IMR-90 (cell line): ENCODE results near the gene DAGLA. TPM values are rescaled to one million over a fixed set of nuclear protein-coding genes. Genes with fewer than 3 reads are reported as not detected.
A peak's percentile ranks its signal among the peaks of the same experiment; 100 is the strongest.

Source experiments
- ATAC-seq: fragments of 200-7000 bp; cut with Tn5 transposase; 2 replicates; pipeline ENCODE4 v1.9.1; 2020; ENCODE audit warnings: low read depth, mild to moderate bottlenecking, moderate library complexity
- BruUV-seq: library from RNA; stranded (reverse); fragments of 400-500 nt; replicated peaks from 2 replicates; lab custom pipeline; 2021; lab: Mats Ljungman, UMichigan
- CTCF ChIA-PET: fragments of 300-600 bp; formaldehyde crosslinking; extraction: SDS; loops from one replicate; lab custom pipeline; 2021; ENCODE audit warnings: antibody characterized with exemption; lab: Yijun Ruan, JAX
- POLR2A ChIA-PET: fragments of 300-600 bp; sonication (Branson Sonifier 250); formaldehyde crosslinking; loops from one replicate; lab custom pipeline; 2022; ENCODE audit warnings: antibody characterized with exemption; ENCODE audit not compliant: unreplicated experiment; lab: Charles Lee
- DNase-seq: peaks from one replicate; pipeline ENCODE4 v3.0.0; 2013
- H2AFZ ChIP-seq: replicated peaks from 2 replicates; pipeline ENCODE3; 2013; ENCODE audit warnings: low read length, mild to moderate bottlenecking; ENCODE audit not compliant: poor library complexity
- H2AK5ac ChIP-seq: 2 replicates; pipeline ENCODE4 v1.6.1; 2013; ENCODE audit warnings: low read depth, low read length, inconsistent platforms
- H2AK9ac ChIP-seq: replicated peaks from 2 replicates; pipeline ENCODE3; 2013; ENCODE audit warnings: mild to moderate bottlenecking, low read depth, low read length, moderate library complexity; ENCODE audit not compliant: poor library complexity
- H2BK120ac ChIP-seq: 2 replicates; pipeline ENCODE4 v1.6.1; 2013; ENCODE audit warnings: low read depth, low read length, inconsistent platforms
- H2BK15ac ChIP-seq: 3 replicates; pipeline ENCODE4 v1.6.1; 2013; ENCODE audit warnings: low read depth, low read length, inconsistent platforms
- H2BK20ac ChIP-seq: 2 replicates; pipeline ENCODE4 v1.6.1; 2013; ENCODE audit warnings: low read depth, mild to moderate bottlenecking, inconsistent platforms, low read length, moderate library complexity
- H2BK5ac ChIP-seq: 2 replicates; pipeline ENCODE4 v1.6.1; 2013; ENCODE audit warnings: mild to moderate bottlenecking, low read depth, low read length, inconsistent platforms; ENCODE audit not compliant: poor library complexity, severe bottlenecking
- H3K14ac ChIP-seq: replicated peaks from 2 replicates; pipeline ENCODE4 v1.6.1; 2013; ENCODE audit warnings: low read depth, low read length, inconsistent platforms
- H3K18ac ChIP-seq: 2 replicates; pipeline ENCODE4 v1.6.1; 2013; ENCODE audit warnings: low read depth, low read length, control low read depth
- H3K23ac ChIP-seq: 2 replicates; pipeline ENCODE4 v1.6.1; 2013; ENCODE audit warnings: low read depth, low read length, inconsistent platforms
- H3K27ac ChIP-seq: 2 replicates; pipeline ENCODE4 v1.5.1; 2013; ENCODE audit warnings: mild to moderate bottlenecking, control low read depth, low read length; ENCODE audit not compliant: insufficient read depth
- H3K27me3 ChIP-seq: 2 replicates; pipeline ENCODE4 v1.6.1; 2013; ENCODE audit warnings: low read length; ENCODE audit not compliant: control insufficient read depth, insufficient read depth
- H3K36me3 ChIP-seq: 2 replicates; pipeline ENCODE4 v1.6.1; 2013; ENCODE audit warnings: low read length, mixed read lengths; ENCODE audit not compliant: control insufficient read depth, insufficient read depth
- H3K4ac ChIP-seq: 2 replicates; pipeline ENCODE4 v1.6.1; 2013; ENCODE audit warnings: low read depth, low read length, inconsistent platforms
- H3K4me1 ChIP-seq: 2 replicates; pipeline ENCODE4 v1.6.1; 2013; ENCODE audit warnings: low read length, mixed read lengths; ENCODE audit not compliant: control insufficient read depth, insufficient read depth
- H3K4me2 ChIP-seq: 2 replicates; pipeline ENCODE4 v1.6.1; 2013; ENCODE audit warnings: low read depth, mild to moderate bottlenecking, control low read depth, low read length, moderate library complexity
- H3K4me3 ChIP-seq: 2 replicates; pipeline ENCODE4 v1.5.1; 2013; ENCODE audit warnings: low read depth, mild to moderate bottlenecking, control low read depth, low read length, moderate library complexity; ENCODE audit not compliant: insufficient read depth
- H3K56ac ChIP-seq: 2 replicates; pipeline ENCODE4 v1.6.1; 2013; ENCODE audit warnings: low read length, inconsistent platforms; ENCODE audit not compliant: insufficient read depth; ENCODE audit errors: extremely low read depth
- H3K79me1 ChIP-seq, 2 experiments: 2 replicates each; pipeline ENCODE4 v1.6.1; 2013; ENCODE audit warnings: low read length in 2 of 2, inconsistent platforms in 1 of 2, low read depth in 1 of 2
- H3K9ac ChIP-seq: 2 replicates; pipeline ENCODE4 v1.6.1; 2013; ENCODE audit warnings: low read depth, low read length, control low read depth
- H3K9me1 ChIP-seq: 2 replicates; pipeline ENCODE4 v1.6.1; 2013; ENCODE audit warnings: low read length, inconsistent platforms; ENCODE audit not compliant: insufficient read depth
- H3K9me3 ChIP-seq: 2 replicates; pipeline ENCODE4 v1.6.1; 2013; ENCODE audit warnings: low read length; ENCODE audit not compliant: control insufficient read depth, insufficient read depth
- H4K20me1 ChIP-seq: 2 replicates; pipeline ENCODE4 v1.6.1; 2013; ENCODE audit warnings: low read length, inconsistent platforms; ENCODE audit not compliant: insufficient read depth
- H4K5ac ChIP-seq: 2 replicates; pipeline ENCODE4 v1.6.1; 2013; ENCODE audit warnings: mild to moderate bottlenecking, low read depth, low read length, control low read depth
- H4K8ac ChIP-seq, 2 experiments: 2 replicates each; pipeline ENCODE4 v1.6.1; 2013; ENCODE audit warnings: low read depth in 2 of 2, low read length in 2 of 2, control low read depth in 1 of 2, inconsistent platforms in 1 of 2
- H4K91ac ChIP-seq: 2 replicates; pipeline ENCODE4 v1.6.1; 2013; ENCODE audit warnings: low read depth, low read length, inconsistent platforms; ENCODE audit not compliant: insufficient read depth
- BHLHE40 ChIP-seq: fragments of 150-350 bp; IDR thresholded peaks from 2 replicates; pipeline ENCODE4 v1.6.1; 2016; ENCODE audit warnings: mild to moderate bottlenecking, low read depth, low read length
- CEBPB ChIP-seq: IDR thresholded peaks from 2 replicates; pipeline ENCODE4 v1.6.1; 2012; ENCODE audit warnings: low read depth, low read length, improper control_type of control experiment
- CHD1 ChIP-seq: IDR thresholded peaks from 2 replicates; pipeline ENCODE4 v1.6.1; 2012; ENCODE audit warnings: low read depth, low read length, improper control_type of control experiment
- FOS ChIP-seq: fragments of 150-350 bp; IDR thresholded peaks from 2 replicates; pipeline ENCODE4 v1.6.1; 2016; ENCODE audit warnings: low read depth, low read length
- MAFK ChIP-seq: IDR thresholded peaks from 2 replicates; pipeline ENCODE4 v1.6.1; 2012; ENCODE audit warnings: low read depth, low read length, improper control_type of control experiment
- MAZ ChIP-seq: IDR thresholded peaks from 2 replicates; pipeline ENCODE4 v1.6.1; 2012; ENCODE audit warnings: low read depth, mild to moderate bottlenecking, low read length, improper control_type of control experiment, moderate library complexity, borderline replicate concordance
- MXI1 ChIP-seq: IDR thresholded peaks from 2 replicates; pipeline ENCODE4 v1.6.1; 2012; ENCODE audit warnings: low read depth, mild to moderate bottlenecking, low read length, moderate library complexity, borderline replicate concordance
- NFE2L2 ChIP-seq: fragments of 150-350 bp; IDR thresholded peaks from 2 replicates; pipeline ENCODE4 v1.6.1; 2016; ENCODE audit warnings: low read depth, mild to moderate bottlenecking, low read length
- POLR2A ChIP-seq: IDR thresholded peaks from 2 replicates; pipeline ENCODE4 v1.6.1; 2012; ENCODE audit warnings: mild to moderate bottlenecking, low read depth, low read length
- RAD21 ChIP-seq: IDR thresholded peaks from 2 replicates; pipeline ENCODE4 v1.6.1; 2012; ENCODE audit warnings: low read length, improper control_type of control experiment
- RCOR1 ChIP-seq: IDR thresholded peaks from 2 replicates; pipeline ENCODE4 v1.6.1; 2012; ENCODE audit warnings: mild to moderate bottlenecking, low read length, improper control_type of control experiment; ENCODE audit not compliant: insufficient replicate concordance
- RFX5 ChIP-seq: IDR thresholded peaks from 2 replicates; pipeline ENCODE4 v1.8.0; 2012; ENCODE audit warnings: low read depth, mild to moderate bottlenecking, low read length, moderate library complexity
- SMC3 ChIP-seq: fragments of 150-350 bp; IDR thresholded peaks from 2 replicates; pipeline ENCODE4 v1.6.1; 2016; ENCODE audit warnings: low read depth, mild to moderate bottlenecking, antibody characterized with exemption, low read length, moderate library complexity
- WGBS, 2 experiments: methylation state at CpG; one replicate each; pipeline versions ENCODE4 v1.1.5 to v1.1.7; 2013; ENCODE audit warnings: missing lambda C conversion rate in 2 of 2; ENCODE audit not compliant: insufficient read length in 1 of 2; ENCODE audit errors: extremely low coverage in 2 of 2; 5-methylcytosine and 5-hydroxymethylcytosine counted together
- dilution Hi-C: fragments of 300-500 bp; cut with HindIII; formaldehyde crosslinking; loops from one replicate; pipeline ENCODE4 v1.14.3; 2018; ENCODE audit warnings: low sequenced_read_pairs; ENCODE audit not compliant: unreplicated experiment
- in situ Hi-C: fragments of 300-500 bp; cut with MboI; formaldehyde crosslinking; loops from 3 replicates; pipeline ENCODE4 v1.14.3; 2019; ENCODE audit warnings: low sequenced_read_pairs, inconsistent platforms, mixed read lengths
- intact Hi-C: fragments of 100-400 bp; cut with micrococcal nuclease; formaldehyde crosslinking; loops from 2 replicates; pipeline ENCODE4 v1.10.0; 2022
- polyA plus RNA-seq, 3 experiments: library from polyadenylated mRNA; depleted of rRNA; stranded (reverse); fragments of >200 nt; gene quantifications; 2 replicates each; pipeline ENCODE4 v1.2.3, GENCODE V29; 2012; ENCODE audit warnings: low replicate concordance in 1 of 3
- total RNA-seq: library from RNA; depleted of rRNA; stranded (reverse); fragments of >200 nt; gene quantifications from 2 replicates; pipeline ENCODE4 v1.2.3, GENCODE V29; 2012
- TF ChIP-seq, protein P1 (sequence below): fragments of 150-350 bp; IDR thresholded peaks from 2 replicates; pipeline ENCODE4 v1.6.1; 2017; ENCODE audit warnings: mild to moderate bottlenecking, antibody characterized with exemption, low read length, low read depth
- TF ChIP-seq, protein P2 (sequence below): conservative IDR thresholded peaks from 2 replicates; pipeline ENCODE4 v1.5.1; 2012; ENCODE audit warnings: mild to moderate bottlenecking, low read depth, low read length, improper control_type of control experiment

Gene DAGLA
- total and polyA plus RNA-seq, 2 of the 4 experiments (the other 2 are of a cell fraction), result 0.90 to 3.8 TPM

DNA sequence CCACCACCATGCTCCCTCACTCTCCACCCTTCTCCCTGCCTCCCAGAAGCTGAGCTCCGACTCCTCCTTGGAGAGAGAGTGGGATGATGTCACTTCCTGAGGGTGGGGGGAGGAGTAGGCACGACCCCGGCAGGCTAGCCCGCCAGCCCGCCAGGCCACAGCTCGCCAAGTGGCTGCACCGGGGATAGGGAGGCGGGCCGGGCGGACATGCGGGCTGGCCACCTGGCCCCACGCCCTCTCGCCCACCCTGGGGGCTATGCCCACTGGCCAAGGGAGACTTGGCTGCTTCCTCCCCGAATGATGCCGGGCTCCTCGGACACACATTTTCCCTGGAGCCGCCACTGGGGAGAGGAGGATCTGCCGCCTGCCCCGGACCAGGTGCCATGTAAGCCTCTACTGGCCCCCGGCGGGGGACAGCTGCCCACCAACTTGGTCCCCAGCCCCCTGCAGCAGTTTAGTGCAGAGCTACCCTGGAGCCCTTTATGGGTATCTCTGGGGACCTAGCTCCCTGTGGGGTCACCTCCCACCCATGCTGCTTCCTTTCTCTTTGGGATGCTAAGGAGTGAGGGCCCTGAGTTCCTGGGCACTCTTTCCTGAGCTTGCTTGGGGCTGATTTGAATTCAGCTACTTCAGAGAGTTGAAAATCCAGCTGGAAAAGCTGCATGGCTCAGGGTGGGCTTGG lies 38.6 kb downstream of the DAGLA start:
- peaks cover 5% of the 10 kb centered on the region; the same call in 1 of the 2 replicates for H3K36me3 ChIP-seq
- POLR2A ChIA-PET, result no interaction called here
- CTCF ChIA-PET, result interaction anchor here (0.5 to 2.2 kb wide), 4 partner anchors 15 to 406 kb away, joined by 3 to 9 read pairs (median 3); no protein-coding TSS in a partner anchor
- peak overlapping the region; percentile 84 for H3K4me2 ChIP-seq
- dilution Hi-C loops (no loop called here), in situ Hi-C loops (no loop called here), intact Hi-C loops (no loop called here)
- H2AFZ ChIP-seq, result peak overlapping the region; percentile 98
- no peak overlapping the region for H2BK15ac ChIP-seq
- H3K27ac ChIP-seq, result peak overlapping the region; percentile 61
- H3K27me3 ChIP-seq, result peaks cover 19% of the 10 kb centered on the region; the same call in 1 of the 2 replicates
- DNase-seq, result peak; percentile 74
- H2AK9ac ChIP-seq, result peak overlapping the region; percentile 80
- peak overlapping the region; percentile 67 for H3K14ac ChIP-seq
- no TSS peak for BruUV-seq
- peak overlapping the region; percentile 76; the same call in 1 of the 2 replicates for H3K23ac ChIP-seq
- H3K4me1 ChIP-seq, result peaks cover 12% of the 10 kb centered on the region
- H3K18ac ChIP-seq, result no peak overlapping the region
- peaks cover 12% of the 10 kb centered on the region for H3K9me1 ChIP-seq
- ATAC-seq, result peak; percentile 98
- peak overlapping the region; percentile 36; the same call in 1 of the 2 replicates for H2AK5ac ChIP-seq
- peak overlapping the region; percentile 81 to 85 for H4K8ac ChIP-seq
- H2BK120ac ChIP-seq, result 0 out of 2 replicates have a peak overlapping the region, but pooled peaks have one; percentile 51
- no peak overlapping the region for H2BK20ac ChIP-seq
- H3K79me1 ChIP-seq, result peaks cover 4 to 18% of the 10 kb centered on the region in 2 experiments; a peak in 2 of 4 replicates
- H3K4me3 ChIP-seq, result peak overlapping the region; percentile 53
- 0% methylated on average over 9 of the region's 21 CpGs; no CpG with 5 or more reads in 1 of the 2 experiments for WGBS, 2 experiments
- peak overlapping the region; percentile 76 for H3K4ac ChIP-seq
- H3K9me3 ChIP-seq, result no peaks in the 10 kb centered on the region
- H3K56ac ChIP-seq, result peak overlapping the region; percentile 36; the same call in 1 of the 2 replicates
- peak overlapping the region; percentile 82 for H3K9ac ChIP-seq
- peak overlapping the region; percentile 45 for H2BK5ac ChIP-seq
- H4K20me1 ChIP-seq, result no peaks in the 10 kb centered on the region
- peak overlapping the region; percentile 43 for H4K5ac ChIP-seq
- peak overlapping the region; percentile 74 for H4K91ac ChIP-seq
- TF ChIP-seq, protein P1, sequence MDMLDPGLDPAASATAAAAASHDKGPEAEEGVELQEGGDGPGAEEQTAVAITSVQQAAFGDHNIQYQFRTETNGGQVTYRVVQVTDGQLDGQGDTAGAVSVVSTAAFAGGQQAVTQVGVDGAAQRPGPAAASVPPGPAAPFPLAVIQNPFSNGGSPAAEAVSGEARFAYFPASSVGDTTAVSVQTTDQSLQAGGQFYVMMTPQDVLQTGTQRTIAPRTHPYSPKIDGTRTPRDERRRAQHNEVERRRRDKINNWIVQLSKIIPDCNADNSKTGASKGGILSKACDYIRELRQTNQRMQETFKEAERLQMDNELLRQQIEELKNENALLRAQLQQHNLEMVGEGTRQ, result no peak
- TF ChIP-seq FOS (no peak), POLR2A (0 out of 2 replicates have a peak, but pooled peaks have one; percentile 44), CEBPB (no peak), BHLHE40 (no peak), SMC3 (no peak), RFX5 (no peak), MXI1 (no peak; the same call in 1 of the 2 replicates), MAZ (peak; percentile 98), CHD1 (no peak), RAD21 (0 out of 2 replicates have a peak, but pooled peaks have one; percentile 15), NFE2L2 (no peak), MAFK (no peak), RCOR1 (no peak)
- TF ChIP-seq, protein P2, sequence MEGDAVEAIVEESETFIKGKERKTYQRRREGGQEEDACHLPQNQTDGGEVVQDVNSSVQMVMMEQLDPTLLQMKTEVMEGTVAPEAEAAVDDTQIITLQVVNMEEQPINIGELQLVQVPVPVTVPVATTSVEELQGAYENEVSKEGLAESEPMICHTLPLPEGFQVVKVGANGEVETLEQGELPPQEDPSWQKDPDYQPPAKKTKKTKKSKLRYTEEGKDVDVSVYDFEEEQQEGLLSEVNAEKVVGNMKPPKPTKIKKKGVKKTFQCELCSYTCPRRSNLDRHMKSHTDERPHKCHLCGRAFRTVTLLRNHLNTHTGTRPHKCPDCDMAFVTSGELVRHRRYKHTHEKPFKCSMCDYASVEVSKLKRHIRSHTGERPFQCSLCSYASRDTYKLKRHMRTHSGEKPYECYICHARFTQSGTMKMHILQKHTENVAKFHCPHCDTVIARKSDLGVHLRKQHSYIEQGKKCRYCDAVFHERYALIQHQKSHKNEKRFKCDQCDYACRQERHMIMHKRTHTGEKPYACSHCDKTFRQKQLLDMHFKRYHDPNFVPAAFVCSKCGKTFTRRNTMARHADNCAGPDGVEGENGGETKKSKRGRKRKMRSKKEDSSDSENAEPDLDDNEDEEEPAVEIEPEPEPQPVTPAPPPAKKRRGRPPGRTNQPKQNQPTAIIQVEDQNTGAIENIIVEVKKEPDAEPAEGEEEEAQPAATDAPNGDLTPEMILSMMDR, result no peak
